SH-SY5Y (cell line): ENCODE measurements around the gene TPP2.

ENCODE experiments used
- GATA2 ChIP-seq: IDR thresholded peaks from 2 replicates; pipeline ENCODE4 v1.6.1; 2011; ENCODE audit warnings: mild to moderate bottlenecking, low read depth, low read length
- GATA3 ChIP-seq: IDR thresholded peaks from 2 replicates; pipeline ENCODE4 v1.6.1; 2011; ENCODE audit warnings: low read depth, mild to moderate bottlenecking, low read length, moderate library complexity

TPP2 gene

GRCh38 chr13:102726430-102726829, 129.6 kb downstream of the TPP2 start:
- no peak for TF ChIP-seq GATA2
- no peak for TF ChIP-seq GATA3
